HG03103 (cell line): Measurements from ENCODE around the gene TIMM44.
"Not testable (repeated sequence)": the region's sequence is repeated elsewhere in the genome, so short reads cannot be mapped to it uniquely, and the experiment has no call there.

ENCODE experiments used
- ATAC-seq: cut with Tn5 transposase; IDR thresholded peaks from one replicate; pipeline ENCODE4 v1.9.1; 2021; ENCODE audit warnings: low read depth; ENCODE audit not compliant: unreplicated experiment

Gene TIMM44

GRCh38 chr19:7953060-7953459, 9.6 kb upstream of the TIMM44 start:
- no peak for ATAC-seq

GRCh38 chr19:7947939-7948338, 4.5 kb upstream of the TIMM44 start:
- ATAC-seq, result no peak

GRCh38 chr19:7944177-7944761, 803 bp upstream of the TIMM44 start:
- ATAC-seq, result no peak

- no peak for ATAC-seq
Observed at GRCh38 chr19:7942981-7943443, 454 bp downstream of the TIMM44 start.

- no peak for ATAC-seq
Observed at GRCh38 chr19:7941895-7942596, 1.4 kb downstream of the TIMM44 start.

GRCh38 chr19:7940841-7941240, 2.6 kb downstream of the TIMM44 start:
- no peak for ATAC-seq

GRCh38 chr19:7934766-7935165, 8.7 kb downstream of the TIMM44 start:
- no peak for ATAC-seq

GRCh38 chr19:7933828-7934725, 9.4 kb downstream of the TIMM44 start:
- ATAC-seq, result no peak

- ATAC-seq, result no peak
Observed at GRCh38 chr19:7933411-7933810, 10.1 kb downstream of the TIMM44 start.

GRCh38 chr19:7932930-7933300, 10.6 kb downstream of the TIMM44 start:
- ATAC-seq, result no peak

- no peak for ATAC-seq
Observed at GRCh38 chr19:7932276-7932929, 11.1 kb downstream of the TIMM44 start.

GRCh38 chr19:7931221-7932061, 12.0 kb downstream of the TIMM44 start:
- ATAC-seq, result no peak

GRCh38 chr19:7930765-7931164, 12.7 kb downstream of the TIMM44 start:
- ATAC-seq, result no peak

- ATAC-seq, result not testable (repeated sequence)
Observed at GRCh38 chr19:7930030-7930429, 13.4 kb downstream of the TIMM44 start.

GRCh38 chr19:7928741-7929701, 14.4 kb downstream of the TIMM44 start:
- no peak for ATAC-seq

GRCh38 chr19:7928334-7928706, 15.1 kb downstream of the TIMM44 start:
- no peak for ATAC-seq

- no peak for ATAC-seq
Observed at GRCh38 chr19:7927605-7928333, 15.7 kb downstream of the TIMM44 start.
